A549 (cell line): ENCODE measurements around the gene MFSD12. TPM values are rescaled to one million over a fixed set of nuclear protein-coding genes. Genes with fewer than 3 reads are reported as not detected.
A peak's percentile ranks its signal among the peaks of the same experiment; 100 is the strongest.

Source experiments
- ATAC-seq, 2 experiments: fragments of 200-7000 bp in 1 of 2; fragments of >200 bp in 1 of 2; cut with Nextera tagmentation in 1 of 2; cut with Tn5 transposase in 1 of 2; 3 replicates each; pipeline versions ENCODE4 v1.8.0 to v1.9.1; 2018 to 2020; ENCODE audit warnings: mild to moderate bottlenecking in 1 of 2, moderate library complexity in 1 of 2
- CTCF ChIA-PET: fragments of 300-600 bp; sonication (Branson Sonifier 250); formaldehyde crosslinking; extraction: SDS; loops from one replicate; lab custom pipeline; 2021; ENCODE audit warnings: antibody characterized with exemption, inconsistent platforms; lab: Yijun Ruan, JAX
- POLR2A ChIA-PET: fragments of 350-600 bp; formaldehyde crosslinking; extraction: SDS; loops from one replicate; lab custom pipeline; 2021; ENCODE audit warnings: antibody characterized with exemption, inconsistent platforms; lab: Yijun Ruan, JAX
- DNase-seq, 2 experiments: peaks; one replicate each; pipeline versions ENCODE4 v3.0.0 to v3.0.0-alpha.2; 2011 to 2016; ENCODE audit warnings: low read depth in 1 of 2, low spot score in 1 of 2
- FAIRE-seq: peaks from 2 replicates; lab custom pipeline; 2011; peaks lifted over from hg19 to GRCh38; lab: Jason Lieb, UNC
- H3K27ac ChIP-seq, 2 experiments: fragments of >200 bp; sonication (Bioruptor Twin); formaldehyde crosslinking; 3 replicates each; pipeline ENCODE4 v1.5.1; 2016 to 2017
- H3K4me1 ChIP-seq: fragments of >200 bp; sonication (Bioruptor Twin); formaldehyde crosslinking; 3 replicates; pipeline ENCODE4 v1.6.1; 2016
- H3K4me2 ChIP-seq: fragments of >200 bp; sonication (Bioruptor Twin); formaldehyde crosslinking; 3 replicates; pipeline ENCODE4 v1.6.1; 2016
- H3K4me3 ChIP-seq: fragments of >200 bp; sonication (Bioruptor Twin); formaldehyde crosslinking; 3 replicates; pipeline ENCODE4 v1.5.1; 2016
- H3K9me3 ChIP-seq: fragments of >200 bp; sonication (Bioruptor Twin); formaldehyde crosslinking; 3 replicates; pipeline ENCODE4 v1.6.1; 2016
- CBX2 ChIP-seq: fragments of 200-600 bp; sonication (generic); IDR thresholded peaks from 2 replicates; pipeline ENCODE4 v1.6.1; 2016; ENCODE audit warnings: low read depth, mild to moderate bottlenecking, borderline replicate concordance
- CEBPB ChIP-seq, 2 experiments: fragments of >200 bp in 1 of 2; sonication (Bioruptor Twin) in 1 of 2; formaldehyde crosslinking in 1 of 2; IDR thresholded peaks; 2 replicates each; pipeline ENCODE4 v1.6.1; 2012 to 2016
- CTCF ChIP-seq: fragments of >200 bp; sonication (Bioruptor Twin); formaldehyde crosslinking; IDR thresholded peaks from 3 replicates; pipeline ENCODE4 v1.5.1; 2016
- E2F6 ChIP-seq: IDR thresholded peaks from 2 replicates; pipeline ENCODE4 v1.6.1; 2012; ENCODE audit warnings: low read depth, borderline replicate concordance
- EHF ChIP-seq: fragments of 250-450 bp; sonication (Bioruptor Pico); IDR thresholded peaks from 2 replicates; pipeline ENCODE4 v1.5.0; 2020; ENCODE audit warnings: mild to moderate bottlenecking
- ELK1 ChIP-seq: fragments of 150-350 bp; IDR thresholded peaks from 2 replicates; pipeline ENCODE4 v1.6.1; 2014; ENCODE audit warnings: low read depth, mild to moderate bottlenecking, low read length
- EP300 ChIP-seq, 2 experiments: fragments of >200 bp; sonication (Bioruptor Twin); formaldehyde crosslinking; IDR thresholded peaks; 2 replicates in 1 of 2; 3 replicates in 1 of 2; pipeline ENCODE4 v1.6.1; 2016 to 2017
- ESRRA ChIP-seq: fragments of 150-350 bp; IDR thresholded peaks from 2 replicates; pipeline ENCODE4 v1.6.1; 2014; ENCODE audit warnings: mild to moderate bottlenecking, low read length, borderline replicate concordance
- FOSB ChIP-seq: fragments of 250-450 bp; sonication (Bioruptor Pico); IDR thresholded peaks from 2 replicates; pipeline ENCODE4 v1.5.0; 2020; ENCODE audit warnings: mild to moderate bottlenecking, moderate library complexity
- FOSL2 ChIP-seq, 2 experiments: fragments of 450-650 bp in 1 of 2; fragments of >200 bp in 1 of 2; sonication (Bioruptor Twin) in 1 of 2; formaldehyde crosslinking; IDR thresholded peaks; 2 replicates each; pipeline versions ENCODE4 v1.5.0 to v1.6.1; 2016 to 2020; ENCODE audit warnings: mild to moderate bottlenecking in 1 of 2, moderate library complexity in 1 of 2
- FOXS1 ChIP-seq: fragments of 250-450 bp; sonication (Bioruptor Pico); IDR thresholded peaks from 2 replicates; pipeline ENCODE4 v1.5.0; 2020; ENCODE audit warnings: mild to moderate bottlenecking, moderate library complexity
- HEYL ChIP-seq: fragments of 250-450 bp; sonication (Bioruptor Pico); IDR thresholded peaks from 2 replicates; pipeline ENCODE4 v1.8.0; 2021; ENCODE audit warnings: mild to moderate bottlenecking, moderate library complexity
- KDM1A ChIP-seq: fragments of 200-600 bp; sonication (generic); IDR thresholded peaks from 2 replicates; pipeline ENCODE4 v1.6.1; 2016; ENCODE audit warnings: low read depth, mild to moderate bottlenecking
- KDM5A ChIP-seq: fragments of 200-600 bp; sonication (generic); IDR thresholded peaks from 2 replicates; pipeline ENCODE4 v1.6.1; 2016; ENCODE audit warnings: antibody characterized with exemption, mild to moderate bottlenecking
- NPAS2 ChIP-seq: fragments of 250-450 bp; sonication (Bioruptor Pico); IDR thresholded peaks from 2 replicates; pipeline ENCODE4 v1.8.0; 2022; ENCODE audit warnings: mild to moderate bottlenecking, moderate library complexity, borderline replicate concordance
- NR3C1 ChIP-seq: fragments of >200 bp; sonication (Bioruptor Twin); formaldehyde crosslinking; IDR thresholded peaks from 3 replicates; pipeline ENCODE4 v1.6.1; 2017
- PBX3 ChIP-seq: IDR thresholded peaks from 2 replicates; pipeline ENCODE4 v1.6.1; 2012
- RAD21 ChIP-seq, 2 experiments: fragments of >200 bp in 1 of 2; sonication (Bioruptor Twin) in 1 of 2; formaldehyde crosslinking in 1 of 2; IDR thresholded peaks in 1 of 2; conservative IDR thresholded peaks in 1 of 2; 2 replicates in 1 of 2; 3 replicates in 1 of 2; pipeline ENCODE4 v1.6.1; 2012 to 2018; ENCODE audit warnings: inconsistent platforms in 1 of 2
- RCOR1 ChIP-seq: fragments of 150-350 bp; IDR thresholded peaks from 2 replicates; pipeline ENCODE4 v1.6.1; 2014; ENCODE audit warnings: antibody characterized with exemption, low read length, low read depth
- REST ChIP-seq: fragments of 200-600 bp; sonication (generic); IDR thresholded peaks from 2 replicates; pipeline ENCODE4 v1.6.1; 2016; ENCODE audit warnings: antibody characterized with exemption, mild to moderate bottlenecking, moderate library complexity
- SMC3 ChIP-seq: fragments of >200 bp; sonication (Bioruptor Twin); formaldehyde crosslinking; IDR thresholded peaks from 3 replicates; pipeline ENCODE4 v1.6.1; 2018; ENCODE audit warnings: inconsistent platforms
- ZNF302 ChIP-seq: fragments of 250-450 bp; sonication (Bioruptor Pico); IDR thresholded peaks from 2 replicates; pipeline ENCODE4 v1.9.0; 2021; ENCODE audit warnings: inconsistent platforms, mild to moderate bottlenecking, moderate library complexity
- ZSCAN20 ChIP-seq: fragments of 250-450 bp; sonication (Bioruptor Pico); IDR thresholded peaks from 2 replicates; pipeline ENCODE4 v1.8.0; 2022; ENCODE audit warnings: mild to moderate bottlenecking, moderate library complexity
- WGBS: methylation state at CpG from one replicate; pipeline ENCODE4 v1.1.6; 2017; ENCODE audit errors: missing lambda C conversion rate; 5-methylcytosine and 5-hydroxymethylcytosine counted together
- polyA plus RNA-seq, 4 experiments: library from polyadenylated mRNA; depleted of rRNA in 3 of 4; stranded (reverse); fragments of >200 nt; fragmentation: RNase III in 1 of 4; extraction: RNeasy Plus Mini Kit Qiagen cat#74134 plus additional on column Dnase treatment in 1 of 4; gene quantifications; 2 replicates in 3 of 4; 3 replicates in 1 of 4; pipeline ENCODE4 v1.2.3, GENCODE V29; 2011 to 2017

MFSD12 gene
- polyA plus RNA-seq, 2 of the 4 experiments (the other 2 are of a cell fraction): 52.5 to 115 TPM

- no peak for TF ChIP-seq REST
- TF ChIP-seq RAD21 (conservative IDR thresholded peaks at IDR 0.05 in 1 of 2, IDR thresholded peaks at IDR 0.05 in 1 of 2): no peak
- TF ChIP-seq ESRRA: no peak
These were observed 9.6 kb downstream of the MFSD12 start (continued) for GRCh38 chr19:3547767-3548282.

GRCh38 chr19:3547301-3547731 lies 10.1 kb downstream of the MFSD12 start:
- FAIRE-seq: no peak
- no peak overlapping the region for H3K27ac ChIP-seq
- no peaks in the 10 kb centered on the region for H3K9me3 ChIP-seq
- 77% methylated on average over 11 of the region's 15 CpGs for WGBS
- no peak for DNase-seq
- POLR2A ChIA-PET: interaction anchor here (0.6 to 1.0 kb wide), 2 partner anchors 9 to 60 kb away, joined by 3 read pairs; no protein-coding TSS in a partner anchor
- H3K4me2 ChIP-seq: no peak overlapping the region
- TF ChIP-seq SMC3: peak; percentile 31; the same call in 1 of the 3 replicates
- peak; percentile 32; the same call in 2 of the 3 replicates for TF ChIP-seq CTCF
- peak in 1 of 2 experiments; percentile 21; a peak in 1 of 5 replicates for TF ChIP-seq RAD21 (conservative IDR thresholded peaks at IDR 0.05 in 1 of 2, IDR thresholded peaks at IDR 0.05 in 1 of 2)
- no peak for TF ChIP-seq KDM1A
- TF ChIP-seq, all 56 proteins: peak for 3
- CTCF ChIA-PET: interaction anchor here (1.0 to 6.6 kb wide), 11 partner anchors 9 to 242 kb away, joined by 3 to 100 read pairs (median 6); partner anchors contain the start of genes GIPC3, HMG20B and MFSD12
- Histone ChIP-seq H3K4me3 (no peak overlapping the region), H3K4me1 (no peaks in the 10 kb centered on the region)
- peak; percentile 16 to 49; a peak in 3 of 6 replicates for ATAC-seq

- WGBS: 97% methylated on average over 12 of the region's 23 CpGs
- DNase-seq: no peak
- no peak for ATAC-seq
- H3K4me1 ChIP-seq: no peaks in the 10 kb centered on the region
- H3K27ac ChIP-seq: no peak overlapping the region
- no peaks in the 10 kb centered on the region for H3K9me3 ChIP-seq
- TF ChIP-seq CEBPB (IDR thresholded peaks at IDR 0.05) (no peak), KDM5A (no peak), FOSB (no peak), PBX3 (no peak), FOSL2 (IDR thresholded peaks at IDR 0.05) (no peak), FOSL2 (CRISPR knock-in tag; IDR thresholded peaks at IDR 0.05) (no peak), CBX2 (no peak), KDM1A (no peak), E2F6 (no peak), RCOR1 (no peak), EP300 (IDR thresholded peaks at IDR 0.05) (no peak), FOXS1 (CRISPR knock-in tag) (no peak), ZNF302 (CRISPR knock-in tag) (no peak), EHF (CRISPR knock-in tag) (no peak), NPAS2 (CRISPR knock-in tag) (no peak), ELK1 (no peak), NR3C1 (no peak), HEYL (CRISPR knock-in tag) (no peak), ZSCAN20 (no peak)
- POLR2A ChIA-PET: interaction anchor here (1.2 kb wide), 1 partner anchor 28 kb away, joined by 4 read pairs; no protein-coding TSS in a partner anchor
- no peak overlapping the region for H3K4me3 ChIP-seq
- FAIRE-seq: no peak
- CTCF ChIA-PET: interaction anchor here (0.8 to 6.6 kb wide), 19 partner anchors 10 to 241 kb away, joined by 3 to 100 read pairs (median 6); partner anchors contain the start of genes GIPC3, HMG20B and MFSD12
- H3K4me2 ChIP-seq: no peak overlapping the region
These were observed 11.3 kb downstream of the MFSD12 start for GRCh38 chr19:3546119-3546518.
